K562 (cell line): Measurements from ENCODE around the gene UCK1. TPM values are rescaled to one million over a fixed set of nuclear protein-coding genes. Genes with fewer than 3 reads are reported as not detected.

Experiments
- ATAC-seq: fragments of 200-7000 bp; cut with Tn5 transposase; 3 replicates; pipeline ENCODE4 v1.9.1; 2020; ENCODE audit warnings: moderate library complexity
- BruUV-seq: library from RNA; stranded (reverse); fragments of 400-500 nt; replicated peaks from 2 replicates; lab custom pipeline; 2021; lab: Mats Ljungman, UMichigan
- CTCF ChIA-PET: fragments of 300-600 bp; formaldehyde crosslinking; extraction: SDS; loops from one replicate; lab custom pipeline; 2021; ENCODE audit warnings: low intra/inter-chr PET ratio; lab: Yijun Ruan, JAX
- POLR2A ChIA-PET: fragments of 300-600, 350-650 bp; sonication (Branson Sonifier 250); formaldehyde crosslinking; extraction: SDS; loops from one replicate; lab custom pipeline; 2021; ENCODE audit warnings: antibody characterized with exemption, inconsistent platforms; lab: Yijun Ruan, JAX
- DNase-seq, 4 experiments: peaks; one replicate each; pipeline versions ENCODE4 v3.0.0 to v3.0.0-alpha.2; 2011 to 2018; ENCODE audit warnings: low spot score in 3 of 4, mixed read lengths in 3 of 4; ENCODE audit errors: extremely low read depth in 1 of 4
- FAIRE-seq: peaks from 2 replicates; lab custom pipeline; 2011; peaks lifted over from hg19 to GRCh38; lab: Jason Lieb, UNC
- H2AFZ ChIP-seq: 2 replicates; pipeline ENCODE4 v1.6.0; 2011; ENCODE audit warnings: low read depth, low read length, control low read depth, inconsistent platforms
- H3K27ac ChIP-seq: fragments of 200-600 bp; 3 replicates; pipeline ENCODE4 v1.8.0; 2011; ENCODE audit warnings: low read depth, mild to moderate bottlenecking, control low read depth, inconsistent platforms, low read length, moderate library complexity, mixed read lengths; ENCODE audit errors: extremely low read depth
- H3K27me3 ChIP-seq, 2 experiments: fragments of 300-600 bp in 1 of 2; 2 replicates in 1 of 2; 3 replicates in 1 of 2; pipeline versions ENCODE4 v1.6.0 to v1.8.0; 2011; ENCODE audit warnings: inconsistent platforms in 2 of 2, low read length in 2 of 2, mild to moderate bottlenecking in 1 of 2, mixed read lengths in 1 of 2, moderate library complexity in 1 of 2; ENCODE audit not compliant: control insufficient read depth in 2 of 2, insufficient read depth in 2 of 2
- H3K36me3 ChIP-seq: fragments of 300-600 bp; 3 replicates; pipeline ENCODE4 v1.8.0; 2011; ENCODE audit warnings: mild to moderate bottlenecking, low read length, inconsistent platforms; ENCODE audit not compliant: control insufficient read depth, insufficient read depth
- H3K4me1 ChIP-seq, 2 experiments: fragments of 200-600 bp in 1 of 2; replicated peaks in 1 of 2; 2 replicates in 1 of 2; 3 replicates in 1 of 2; pipeline versions ENCODE4 v1.5.1 to v1.8.0; 2011; ENCODE audit warnings: inconsistent platforms in 2 of 2, low read length in 2 of 2, mild to moderate bottlenecking in 1 of 2, mixed read lengths in 1 of 2, moderate library complexity in 1 of 2; ENCODE audit not compliant: control insufficient read depth in 2 of 2, insufficient read depth in 2 of 2
- H3K4me2 ChIP-seq: 2 replicates; pipeline ENCODE4 v1.6.1; 2011; ENCODE audit warnings: low read length, control low read depth, inconsistent platforms, mixed read lengths; ENCODE audit not compliant: insufficient read depth
- H3K4me3 ChIP-seq: fragments of 200-600 bp; sonication (generic), shearing (Covaris generic); 2 replicates; pipeline ENCODE4 v1.5.1; 2016; ENCODE audit warnings: control low read depth, inconsistent platforms
- H3K79me2 ChIP-seq: fragments of 200-600 bp; 3 replicates; pipeline ENCODE4 v1.8.0; 2011; ENCODE audit warnings: low read length, inconsistent platforms; ENCODE audit not compliant: control insufficient read depth, insufficient read depth
- H3K9ac ChIP-seq, 2 experiments: 2 replicates each; pipeline versions ENCODE4 v1.6.0 to v1.6.1; 2011; ENCODE audit warnings: low read depth in 2 of 2, low read length in 2 of 2, control low read depth in 1 of 2, inconsistent platforms in 1 of 2, mild to moderate bottlenecking in 1 of 2, mixed read lengths in 1 of 2; ENCODE audit not compliant: insufficient read depth in 1 of 2
- H3K9me1 ChIP-seq: one replicate; pipeline ENCODE4 v1.6.0; 2011; ENCODE audit warnings: inconsistent platforms, mild to moderate bottlenecking, low read length, moderate library complexity; ENCODE audit not compliant: control insufficient read depth, insufficient read depth
- H3K9me3 ChIP-seq: replicated peaks from 2 replicates; pipeline ENCODE4 v1.5.1; 2011; ENCODE audit warnings: low read depth, low read length, inconsistent platforms; ENCODE audit not compliant: control insufficient read depth, insufficient read depth
- H4K20me1 ChIP-seq: replicated peaks from 2 replicates; pipeline ENCODE4 v1.6.1; 2011; ENCODE audit warnings: low read length, inconsistent platforms, mixed read lengths; ENCODE audit not compliant: control insufficient read depth, insufficient read depth
- ATF6 ChIP-seq: sonication (generic); formaldehyde crosslinking; IDR thresholded peaks from 2 replicates; pipeline ENCODE4 v1.4.0; 2020; ENCODE audit warnings: mild to moderate bottlenecking, missing genetic modification reagents
- BRCA1 ChIP-seq, 2 experiments: fragments of 450-650 bp in 1 of 2; sonication (generic) in 1 of 2; formaldehyde crosslinking in 1 of 2; IDR thresholded peaks; 2 replicates each; pipeline versions ENCODE4 v1.5.0 to v1.6.1; 2017 to 2020; ENCODE audit warnings: mild to moderate bottlenecking in 1 of 2, missing genetic modification reagents in 1 of 2
- CEBPB ChIP-seq: fragments of 450-650 bp; IDR thresholded peaks from 2 replicates; pipeline ENCODE4 v1.6.1; 2016; ENCODE audit warnings: missing genetic modification characterization, missing compliant biosample characterization
- GATAD2B ChIP-seq: fragments of 450-650 bp; IDR thresholded peaks from 2 replicates; pipeline ENCODE4 v1.6.1; 2017; ENCODE audit warnings: mild to moderate bottlenecking, borderline replicate concordance
- KDM2B ChIP-seq: fragments of 250-450 bp; sonication (Bioruptor Pico); IDR thresholded peaks from 2 replicates; pipeline ENCODE4 v1.8.0; 2021; ENCODE audit warnings: mild to moderate bottlenecking, moderate library complexity
- LARP7 ChIP-seq: fragments of 450-650 bp; IDR thresholded peaks from 2 replicates; pipeline ENCODE4 v1.6.1; 2016
- MAFK ChIP-seq: IDR thresholded peaks from 2 replicates; pipeline ENCODE4 v1.6.1; 2011; ENCODE audit warnings: low read length, improper control_type of control experiment
- NR2C2 ChIP-seq, 2 experiments: fragments of 200-800 bp in 1 of 2; sonication (Bioruptor generic) in 1 of 2; sonication (generic) in 1 of 2; formaldehyde crosslinking in 1 of 2; IDR thresholded peaks; 2 replicates each; pipeline versions ENCODE4 v1.6.1 to v1.8.0; 2016 to 2022; ENCODE audit warnings: mild to moderate bottlenecking in 1 of 2, missing compliant biosample characterization in 1 of 2, missing genetic modification characterization in 1 of 2, missing genetic modification reagents in 1 of 2
- THRA ChIP-seq: fragments of 450-650 bp; IDR thresholded peaks from 2 replicates; pipeline ENCODE4 v1.6.1; 2017; ENCODE audit warnings: mild to moderate bottlenecking, moderate library complexity
- ZBTB1 ChIP-seq: sonication (generic); formaldehyde crosslinking; IDR thresholded peaks from 2 replicates; pipeline ENCODE4 v1.8.1; 2023; ENCODE audit warnings: missing genetic modification reagents, low read depth, mild to moderate bottlenecking, borderline replicate concordance
- ZBTB8A ChIP-seq: fragments of 450-650 bp; IDR thresholded peaks from 2 replicates; pipeline ENCODE4 v1.6.1; 2018; ENCODE audit warnings: mild to moderate bottlenecking, moderate library complexity; ENCODE audit not compliant: partially characterized antibody
- ZNF121 ChIP-seq: sonication (generic); formaldehyde crosslinking; conservative IDR thresholded peaks from 2 replicates; pipeline ENCODE4 v1.8.0; 2022; ENCODE audit warnings: missing genetic modification reagents
- ZNF511 ChIP-seq: sonication (generic); formaldehyde crosslinking; IDR thresholded peaks from 2 replicates; pipeline ENCODE4 v1.8.0; 2022; ENCODE audit warnings: mild to moderate bottlenecking, missing genetic modification reagents
- WGBS: fragments of 100-300 bp; shearing (Covaris generic); methylation state at CpG from one replicate; pipeline ENCODE4 v1.1.6; 2016; ENCODE audit warnings: low coverage, mixed read lengths; ENCODE audit not compliant: insufficient coverage; ENCODE audit errors: missing lambda C conversion rate; 5-methylcytosine and 5-hydroxymethylcytosine counted together
- in situ Hi-C: fragments of 300-500 bp; cut with MboI; formaldehyde crosslinking; loops from 4 replicates; pipeline ENCODE4 v1.15.0; 2018; ENCODE audit warnings: inconsistent platforms, mixed read lengths
- intact Hi-C: fragments of 100-400 bp; cut with micrococcal nuclease; formaldehyde crosslinking; loops from 2 replicates; pipeline ENCODE4 v1.14.2; 2022
- polyA plus RNA-seq, 8 experiments: library from polyadenylated mRNA; depleted of rRNA in 4 of 8; stranded (reverse) in 5 of 8; unstranded in 3 of 8; fragments of >200 nt; fragmentation: Nextera tagmentation in 2 of 8; fragmentation: Illumina TruSeq in 1 of 8; extraction: Ambion mirVana in 2 of 8; extraction: Trizol in 1 of 8; gene quantifications; 2 replicates each; pipeline versions ENCODE4 v1.2.1 to v1.2.3, GENCODE V29; 2011 to 2014; ENCODE audit warnings: inconsistent platforms in 1 of 8, missing spikeins in 1 of 8
- total RNA-seq, 7 experiments: library from RNA; depleted of rRNA in 6 of 7; stranded (reverse); fragments of >200 nt in 6 of 7; fragmentation: Illumina TruSeq in 2 of 7; extraction: Trizol in 2 of 7; gene quantifications; 2 replicates each; pipeline versions ENCODE4 v1.2.1 to v1.2.3, GENCODE V29; 2011 to 2021; ENCODE audit warnings: low replicate concordance in 1 of 7

The UCK1 gene
- total and polyA plus RNA-seq, 9 of the 15 experiments (the other 6 are each of a cell fraction or from before 2014, with no cell fraction given) = 0.27 to 27.5 (median 16.1) TPM

- TF ChIP-seq ATF6 (no peak), CEBPB (no peak), BRCA1 (IDR thresholded peaks at IDR 0.05) (no peak), BRCA1 (CRISPR knock-in tag; IDR thresholded peaks at IDR 0.05) (no peak), GATAD2B (no peak), NR2C2 (CRISPR knock-in tag; IDR thresholded peaks at IDR 0.05) (no peak), NR2C2 (tag; IDR thresholded peaks at IDR 0.05) (no peak), KDM2B (CRISPR knock-in tag) (no peak), MAFK (no peak), ZNF121 (CRISPR knock-in tag) (no peak), LARP7 (no peak)
Observed at GRCh38 chr9:131578731-131579504, 47.9 kb upstream of the UCK1 start (continued).

GRCh38 chr9:131578021-131578420 is 47.0 kb upstream of the UCK1 start:
- ChIA-PET POLR2A (no interaction called here), CTCF (no interaction called here)
- no peaks in the 10 kb centered on the region for H3K9me1 ChIP-seq
- FAIRE-seq = no peak
- peaks cover 0 to 17% of the 10 kb centered on the region in 2 experiments; a peak in 1 of 5 replicates for H3K4me1 ChIP-seq
- H2AFZ ChIP-seq = no peak overlapping the region
- H4K20me1 ChIP-seq = no peaks in the 10 kb centered on the region
- ATAC-seq = no peak
- H3K27me3 ChIP-seq = no peaks in the 10 kb centered on the region
- H3K79me2 ChIP-seq = no peaks in the 10 kb centered on the region
- H3K36me3 ChIP-seq = peaks cover 25% of the 10 kb centered on the region; the same call in 2 of the 3 replicates
- no peak for DNase-seq
- H3K9ac ChIP-seq = no peak overlapping the region
- H3K4me3 ChIP-seq = no peak overlapping the region
- BruUV-seq = no TSS peak
- intact Hi-C loops (no loop called here), in situ Hi-C loops (no loop called here)
- H3K9me3 ChIP-seq = no peaks in the 10 kb centered on the region
- H3K4me2 ChIP-seq = no peak overlapping the region
- 89% methylated on average over 13 of the region's 13 CpGs for WGBS
- no peak overlapping the region for H3K27ac ChIP-seq
- TF ChIP-seq ZBTB8A (no peak), ZNF511 (CRISPR knock-in tag) (no peak), THRA (no peak), ZBTB1 (CRISPR knock-in tag) (no peak)
